ENCODE data around the gene CATSPERD. TPM values are rescaled to one million over a fixed set of nuclear protein-coding genes. Genes with fewer than 3 reads are reported as not detected.

The CATSPERD gene
- total RNA-seq, 4 donors from 2014 or later: not detected

- 89 to 95% methylated on average over 43 to 45 of the region's 45 CpGs for WGBS, 2 donors
- TF ChIP-seq POLR2A (IDR thresholded peaks at IDR 0.05): no peak
- TF ChIP-seq CTCF (IDR thresholded peaks at IDR 0.05): no peak
- peaks cover 55 to 61% of the 10 kb centered on the region in 2 donors for H3K36me3 ChIP-seq
- intact Hi-C loops (cut with DNase I): loop anchor here (10.0 kb wide), 1 partner anchor 70 kb away; the partner anchor contains the start of genes SAFB and SAFB2
- H3K4me3 ChIP-seq (replicated peaks in 1 of 3): no peak overlapping the region
- peaks cover 13 to 15% of the 10 kb centered on the region in 2 donors for H3K4me1 ChIP-seq
- no peak for DNase-seq
- H3K27me3 ChIP-seq: no peaks in the 10 kb centered on the region
- H3K9me3 ChIP-seq: no peaks in the 10 kb centered on the region
- H3K27ac ChIP-seq: no peak overlapping the region
Observed at GRCh38 chr19:5694167-5694955, 26.1 kb upstream of the CATSPERD start.

- no peak overlapping the region for H3K27ac ChIP-seq
- H3K4me1 ChIP-seq: peaks cover 9 to 12% of the 10 kb centered on the region in 2 donors
- H3K36me3 ChIP-seq: peaks cover 55 to 66% of the 10 kb centered on the region in 2 donors
- H3K27me3 ChIP-seq: no peaks in the 10 kb centered on the region
- H3K9me3 ChIP-seq: no peaks in the 10 kb centered on the region
- intact Hi-C loops (cut with DNase I): loop anchor here (10.0 kb wide), 1 partner anchor 70 kb away; the partner anchor contains the start of genes SAFB and SAFB2
- no peak for DNase-seq
- WGBS, 2 donors: 90 to 93% methylated on average over 7 to 8 of the region's 8 CpGs
- H3K4me3 ChIP-seq (replicated peaks in 1 of 3): no peak overlapping the region
- no peak for TF ChIP-seq CTCF (IDR thresholded peaks at IDR 0.05)
- no peak for TF ChIP-seq POLR2A (IDR thresholded peaks at IDR 0.05)
Observed at GRCh38 chr19:5694956-5695648, 25.3 kb upstream of the CATSPERD start.

- Histone ChIP-seq H3K27ac (no peak overlapping the region), H3K36me3 (peaks cover 55 to 72% of the 10 kb centered on the region in 2 donors), H3K27me3 (no peaks in the 10 kb centered on the region), H3K9me3 (no peaks in the 10 kb centered on the region), H3K4me3 (replicated peaks in 1 of 3) (no peak overlapping the region), H3K4me1 (peaks cover 9 to 12% of the 10 kb centered on the region in 2 donors)
- DNase-seq: no peak
- WGBS, 2 donors: 94 to 97% methylated on average over 14 to 28 of the region's 28 CpGs
- intact Hi-C loops (cut with DNase I): loop anchor here (10.0 kb wide), 1 partner anchor 71 kb away; the partner anchor contains the start of genes SAFB and SAFB2
- TF ChIP-seq CTCF (IDR thresholded peaks at IDR 0.05) (no peak), POLR2A (IDR thresholded peaks at IDR 0.05) (no peak)
Observed at GRCh38 chr19:5695649-5696195, 24.7 kb upstream of the CATSPERD start.

GRCh38 chr19:5696196-5697021 is 24.0 kb upstream of the CATSPERD start:
- intact Hi-C loops (cut with DNase I): loop anchor here (10.0 kb wide), 1 partner anchor 72 kb away; the partner anchor contains the start of genes SAFB and SAFB2
- H3K4me1 ChIP-seq: peaks cover 4 to 6% of the 10 kb centered on the region in 2 donors
- TF ChIP-seq CTCF (IDR thresholded peaks at IDR 0.05) (no peak), POLR2A (IDR thresholded peaks at IDR 0.05) (no peak)
- H3K9me3 ChIP-seq: no peaks in the 10 kb centered on the region
- no peak for DNase-seq
- no peak overlapping the region for H3K27ac ChIP-seq
- no peaks in the 10 kb centered on the region for H3K27me3 ChIP-seq
- 90 to 94% methylated on average over 26 to 27 of the region's 42 CpGs for WGBS, 2 donors
- H3K4me3 ChIP-seq (replicated peaks in 1 of 3): no peak overlapping the region
- H3K36me3 ChIP-seq: peaks cover 55 to 73% of the 10 kb centered on the region in 2 donors
